A673 (cell line): Measurements from ENCODE around the gene RIGI. TPM values are rescaled to one million over a fixed set of nuclear protein-coding genes. Genes with fewer than 3 reads are reported as not detected.

Source experiments
- BruUV-seq: library from RNA; stranded (reverse); fragments of 400-500 nt; replicated peaks from 2 replicates; lab custom pipeline; 2021; lab: Mats Ljungman, UMichigan
- CTCF ChIA-PET: fragments of 300-600 bp; sonication (Branson Sonifier 250); formaldehyde crosslinking; loops from one replicate; lab custom pipeline; 2022; ENCODE audit warnings: antibody characterized with exemption; lab: Charles Lee
- POLR2A ChIA-PET: fragments of 300-600 bp; sonication (Branson Sonifier 250); formaldehyde crosslinking; loops from one replicate; lab custom pipeline; 2022; ENCODE audit warnings: antibody characterized with exemption; ENCODE audit not compliant: low non-redundant PET; lab: Charles Lee
- DNase-seq: peaks from one replicate; pipeline ENCODE4 v3.0.0-alpha.2; 2015; ENCODE audit warnings: low spot score
- H3K27ac ChIP-seq: fragments of 200-600 bp; sonication (generic); 2 replicates; pipeline ENCODE4 v1.5.1; 2016; ENCODE audit warnings: mixed run types, low read depth, mild to moderate bottlenecking, mixed read lengths, antibody characterized with exemption, low read length; ENCODE audit not compliant: poor library complexity, severe bottlenecking
- H3K27me3 ChIP-seq: fragments of 200-600 bp; sonication (generic); replicated peaks from 2 replicates; pipeline ENCODE4 v1.6.1; 2017; ENCODE audit warnings: mixed run types, low read depth, mild to moderate bottlenecking, mixed read lengths, antibody characterized with exemption, low read length; ENCODE audit not compliant: insufficient read depth, poor library complexity
- H3K36me3 ChIP-seq: fragments of 200-600 bp; sonication (generic); 2 replicates; pipeline ENCODE4 v1.6.1; 2016; ENCODE audit warnings: mixed run types, mild to moderate bottlenecking, mixed read lengths, antibody characterized with exemption, low read length; ENCODE audit not compliant: insufficient read depth, poor library complexity, severe bottlenecking
- H3K4me1 ChIP-seq: fragments of 200-600 bp; sonication (generic); 2 replicates; pipeline ENCODE4 v1.6.1; 2017; ENCODE audit warnings: mixed run types, mild to moderate bottlenecking, mixed read lengths, antibody characterized with exemption, low read length; ENCODE audit not compliant: insufficient read depth, poor library complexity, severe bottlenecking
- H3K4me3 ChIP-seq: fragments of 200-600 bp; sonication (generic); 2 replicates; pipeline ENCODE4 v1.5.1; 2016; ENCODE audit warnings: low read depth, mixed run types, mild to moderate bottlenecking, mixed read lengths, low read length; ENCODE audit not compliant: poor library complexity, severe bottlenecking
- H3K9me3 ChIP-seq: fragments of 200-600 bp; sonication (generic); 2 replicates; pipeline ENCODE4 v1.6.1; 2016; ENCODE audit warnings: mixed run types, low read depth, mild to moderate bottlenecking, mixed read lengths, antibody characterized with exemption, low read length; ENCODE audit not compliant: poor library complexity, severe bottlenecking
- EZH2 ChIP-seq: fragments of 200-600 bp; sonication (generic); IDR thresholded peaks from 2 replicates; pipeline ENCODE4 v1.6.1; 2017; ENCODE audit warnings: borderline replicate concordance, low read depth, mild to moderate bottlenecking, mixed read lengths, antibody characterized with exemption, low read length; ENCODE audit not compliant: poor library complexity, severe bottlenecking
- intact Hi-C: fragments of 100-400 bp; cut with micrococcal nuclease; formaldehyde crosslinking; loops from one replicate; pipeline ENCODE4 v1.10.0; 2022; ENCODE audit not compliant: unreplicated experiment
- total RNA-seq: library from RNA; stranded (reverse); gene quantifications from 2 replicates; pipeline ENCODE4 v1.2.3, GENCODE V29; 2021
- TF ChIP-seq, protein P1 (sequence below): fragments of 300-800, 200-600 bp; sonication (generic); conservative IDR thresholded peaks from 2 replicates; pipeline ENCODE4 v1.5.1; 2017; ENCODE audit warnings: low read depth, mild to moderate bottlenecking, antibody characterized with exemption, low read length, moderate library complexity, mixed read lengths

RIGI gene
- total RNA-seq, 1 experiment from 2014 or later = 7.4 TPM

DNA sequence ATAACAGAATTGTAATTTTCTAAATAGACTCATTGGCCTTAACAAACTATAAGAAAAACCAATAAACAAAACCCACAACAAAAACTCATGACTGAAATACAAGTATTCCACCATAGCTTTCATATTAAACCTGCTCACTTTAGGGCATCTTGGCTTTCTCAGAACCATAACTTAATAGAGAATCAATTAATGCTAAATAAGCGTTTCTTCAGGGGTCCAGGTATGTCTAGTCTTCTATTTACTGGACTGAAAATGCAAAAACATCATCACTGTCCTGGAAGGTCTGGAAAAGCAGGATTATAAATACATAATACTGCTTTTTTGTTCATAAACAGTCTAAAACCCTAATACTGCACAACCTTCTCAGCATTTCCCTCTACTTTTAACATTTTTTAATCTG lies 19.9 kb upstream of the RIGI start:
- no peak for DNase-seq
- intact Hi-C loops = no loop called here
- Histone ChIP-seq H3K27me3 (no peaks in the 10 kb centered on the region), H3K36me3 (peaks cover 18% of the 10 kb centered on the region), H3K4me1 (peaks cover 5% of the 10 kb centered on the region), H3K9me3 (no peaks in the 10 kb centered on the region), H3K27ac (no peak overlapping the region), H3K4me3 (no peak overlapping the region)
- BruUV-seq = no TSS peak
- CTCF ChIA-PET = no interaction called here
- TF ChIP-seq, protein P1, sequence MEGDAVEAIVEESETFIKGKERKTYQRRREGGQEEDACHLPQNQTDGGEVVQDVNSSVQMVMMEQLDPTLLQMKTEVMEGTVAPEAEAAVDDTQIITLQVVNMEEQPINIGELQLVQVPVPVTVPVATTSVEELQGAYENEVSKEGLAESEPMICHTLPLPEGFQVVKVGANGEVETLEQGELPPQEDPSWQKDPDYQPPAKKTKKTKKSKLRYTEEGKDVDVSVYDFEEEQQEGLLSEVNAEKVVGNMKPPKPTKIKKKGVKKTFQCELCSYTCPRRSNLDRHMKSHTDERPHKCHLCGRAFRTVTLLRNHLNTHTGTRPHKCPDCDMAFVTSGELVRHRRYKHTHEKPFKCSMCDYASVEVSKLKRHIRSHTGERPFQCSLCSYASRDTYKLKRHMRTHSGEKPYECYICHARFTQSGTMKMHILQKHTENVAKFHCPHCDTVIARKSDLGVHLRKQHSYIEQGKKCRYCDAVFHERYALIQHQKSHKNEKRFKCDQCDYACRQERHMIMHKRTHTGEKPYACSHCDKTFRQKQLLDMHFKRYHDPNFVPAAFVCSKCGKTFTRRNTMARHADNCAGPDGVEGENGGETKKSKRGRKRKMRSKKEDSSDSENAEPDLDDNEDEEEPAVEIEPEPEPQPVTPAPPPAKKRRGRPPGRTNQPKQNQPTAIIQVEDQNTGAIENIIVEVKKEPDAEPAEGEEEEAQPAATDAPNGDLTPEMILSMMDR = no peak
- no peak for TF ChIP-seq EZH2
- POLR2A ChIA-PET = no interaction called here

GRCh38 chr9:32543047-32543446 lies 17.1 kb upstream of the RIGI start:
- ChIA-PET POLR2A (no interaction called here), CTCF (no interaction called here)
- no peaks in the 10 kb centered on the region for H3K4me1 ChIP-seq
- H3K9me3 ChIP-seq = no peaks in the 10 kb centered on the region
- peaks cover 25% of the 10 kb centered on the region for H3K36me3 ChIP-seq
- no peak overlapping the region for H3K4me3 ChIP-seq
- peak overlapping the region; percentile 45 for H3K27ac ChIP-seq
- no peak for DNase-seq
- no peaks in the 10 kb centered on the region for H3K27me3 ChIP-seq
- no TSS peak for BruUV-seq
- TF ChIP-seq, protein P1 = no peak
- TF ChIP-seq EZH2 = no peak
- intact Hi-C loops = no loop called here

- no peaks in the 10 kb centered on the region for H3K4me1 ChIP-seq
- no TSS peak for BruUV-seq
- no peaks in the 10 kb centered on the region for H3K36me3 ChIP-seq
- DNase-seq = no peak
- no peak overlapping the region for H3K27ac ChIP-seq
- intact Hi-C loops = no loop called here
- ChIA-PET POLR2A (no interaction called here), CTCF (interaction anchor here (0.6 kb wide), 1 partner anchor 55 kb away, joined by 3 read pairs; no protein-coding TSS in a partner anchor)
- no peak overlapping the region for H3K4me3 ChIP-seq
- TF ChIP-seq, protein P1 = no peak
- TF ChIP-seq EZH2 = no peak
- no peaks in the 10 kb centered on the region for H3K9me3 ChIP-seq
- H3K27me3 ChIP-seq = no peaks in the 10 kb centered on the region
These were observed 7.8 kb upstream of the RIGI start for GRCh38 chr9:32533816-32534215.
